ACC112 (cell line): ENCODE results near the gene ZNF223.
A peak's percentile ranks its signal among the peaks of the same experiment; 100 is the strongest.

Experiments used
- H2AFZ ChIP-seq: fragments of 200-600 bp; sonication (generic); one replicate; pipeline ENCODE4 v1.6.0; 2017; ENCODE audit warnings: antibody characterized with exemption, low read length; ENCODE audit not compliant: unreplicated experiment
- H3K27ac ChIP-seq: fragments of 200-600 bp; sonication (generic); 2 replicates; pipeline ENCODE4 v1.5.1; 2014; ENCODE audit warnings: low read depth, mild to moderate bottlenecking, antibody characterized with exemption, low read length, moderate library complexity
- H3K27me3 ChIP-seq: fragments of 200-600 bp; sonication (generic); 2 replicates; pipeline ENCODE4 v1.6.1; 2014; ENCODE audit warnings: mild to moderate bottlenecking, antibody characterized with exemption, low read length, moderate library complexity, mixed read lengths; ENCODE audit not compliant: insufficient read depth
- H3K36me3 ChIP-seq: fragments of 200-600 bp; sonication (generic); 2 replicates; pipeline ENCODE4 v1.6.1; 2016; ENCODE audit warnings: mild to moderate bottlenecking, antibody characterized with exemption, low read length, moderate library complexity, mixed read lengths; ENCODE audit not compliant: insufficient read depth
- H3K4me1 ChIP-seq: fragments of 200-600 bp; sonication (generic); one replicate; pipeline ENCODE4 v1.6.1; 2016; ENCODE audit warnings: low read length, mixed read lengths; ENCODE audit not compliant: insufficient read depth, unreplicated experiment, control insufficient read depth
- H3K4me3 ChIP-seq: fragments of 200-600 bp; sonication (generic); 2 replicates; pipeline ENCODE4 v1.5.1; 2014; ENCODE audit warnings: mild to moderate bottlenecking, low read depth, low read length
- H3K79me2 ChIP-seq: fragments of 200-600 bp; sonication (generic); one replicate; pipeline ENCODE4 v1.6.0; 2016; ENCODE audit warnings: low read length; ENCODE audit not compliant: control insufficient read depth, unreplicated experiment, insufficient read depth

Gene ZNF223

GRCh38 chr19:44071824-44072542 is 20.1 kb downstream of the ZNF223 start, which contains the start of gene ZNF284:
Gene ZNF284 (plus strand): TSS chr19:44072159. CDS start chr19:44076390, 4,231 bp downstream.
- Histone ChIP-seq H3K4me3 (peak within 1 kb of the TSS; percentile 96), H2AFZ (peak within 1 kb of the TSS; percentile 97), H3K79me2 (no peaks in the 10 kb centered on the region), H3K27me3 (no peaks in the 10 kb centered on the region), H3K27ac (peak within 1 kb of the TSS; percentile 6; the same call in 1 of the 2 replicates), H3K4me1 (peaks cover 5% of the 10 kb centered on the region), H3K36me3 (peaks cover 7% of the 10 kb centered on the region; the same call in 1 of the 2 replicates)

DNA sequence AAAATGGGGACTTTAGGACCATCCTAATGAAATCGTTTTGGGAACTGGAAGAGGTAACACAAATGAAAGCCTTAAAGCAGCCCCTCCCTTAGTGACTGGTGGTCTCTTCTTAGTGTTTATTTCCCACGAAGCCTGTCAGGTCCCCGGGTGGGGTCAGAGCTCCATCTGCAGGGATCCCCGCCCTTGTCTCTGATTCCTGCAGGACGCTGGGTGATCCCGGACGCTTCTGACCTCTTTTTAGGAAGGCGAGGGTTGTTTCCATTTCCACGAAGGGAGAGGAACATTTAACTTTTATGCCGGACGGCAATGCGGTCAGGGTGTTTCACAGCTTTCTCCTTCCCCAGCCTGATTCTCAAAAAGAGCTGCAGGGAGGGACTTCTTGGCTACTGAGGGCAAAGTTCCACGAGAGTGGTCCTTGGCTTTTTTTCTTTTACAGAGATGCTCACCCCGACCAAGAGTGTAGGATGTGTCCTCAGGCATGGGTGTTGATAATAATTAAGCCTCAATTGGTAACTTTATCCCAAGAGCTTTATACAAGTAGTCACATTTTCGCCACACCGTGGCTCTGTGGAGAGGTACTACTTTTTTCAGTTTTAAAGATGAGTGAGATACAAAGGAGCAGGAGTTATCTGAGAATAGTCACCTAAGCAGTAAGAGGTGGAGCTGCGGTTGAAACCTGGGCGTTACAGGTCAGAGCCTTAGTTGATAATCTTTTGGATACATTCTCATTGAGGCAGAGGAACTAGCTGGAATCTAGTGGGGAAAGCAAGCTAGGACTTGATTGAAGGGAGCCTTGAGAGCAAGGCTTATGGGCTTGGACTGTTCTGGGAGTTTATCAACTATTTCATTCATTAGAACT is 20.9 kb downstream of the ZNF223 start:
- H3K36me3 ChIP-seq, result no peaks in the 10 kb centered on the region; the same call in 1 of the 2 replicates
- no peaks in the 10 kb centered on the region for H3K79me2 ChIP-seq
- peak overlapping the region; percentile 96 for H3K4me3 ChIP-seq
- no peak overlapping the region for H3K27ac ChIP-seq
- no peaks in the 10 kb centered on the region for H3K27me3 ChIP-seq
- H2AFZ ChIP-seq, result peak overlapping the region; percentile 97
- H3K4me1 ChIP-seq, result peaks cover 5% of the 10 kb centered on the region

- no peaks in the 10 kb centered on the region for H3K79me2 ChIP-seq
- H2AFZ ChIP-seq, result no peak overlapping the region
- H3K4me1 ChIP-seq, result peaks cover 5% of the 10 kb centered on the region
- H3K27me3 ChIP-seq, result no peaks in the 10 kb centered on the region
- no peaks in the 10 kb centered on the region; the same call in 1 of the 2 replicates for H3K36me3 ChIP-seq
- H3K4me3 ChIP-seq, result no peak overlapping the region
- H3K27ac ChIP-seq, result no peak overlapping the region
Measured at GRCh38 chr19:44076325-44076724, 24.5 kb downstream of the ZNF223 start.

DNA sequence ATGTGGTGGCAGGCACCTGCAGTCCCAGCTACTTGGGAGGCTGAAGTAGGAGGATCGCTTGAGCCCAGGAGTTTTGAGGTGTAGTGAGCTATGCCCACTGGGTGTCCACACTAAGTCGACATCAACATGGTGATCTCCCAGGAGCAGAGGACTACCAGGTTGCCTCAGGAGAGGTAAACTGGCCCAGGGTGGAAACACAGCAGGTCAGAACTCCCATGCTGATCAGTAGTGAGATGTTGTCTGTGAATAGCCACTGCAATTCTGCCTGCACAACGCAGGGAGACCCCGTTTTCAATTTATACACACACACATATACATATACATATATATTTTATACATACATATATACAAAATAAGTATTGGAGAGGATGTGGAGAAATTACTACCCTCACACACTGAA is 40.3 kb downstream of the ZNF223 start:
- Histone ChIP-seq H3K4me3 (no peak overlapping the region), H3K27me3 (no peaks in the 10 kb centered on the region), H2AFZ (no peak overlapping the region), H3K27ac (no peak overlapping the region), H3K4me1 (no peaks in the 10 kb centered on the region), H3K36me3 (peaks cover 5% of the 10 kb centered on the region; the same call in 1 of the 2 replicates), H3K79me2 (peaks cover 9% of the 10 kb centered on the region)

GRCh38 chr19:44093931-44094765 is 42.3 kb downstream of the ZNF223 start, which contains the start of gene ZNF224:
Gene ZNF224 (plus strand): TSS chr19:44094361. CDS start chr19:44097874, 3,513 bp downstream.
- H3K4me3 ChIP-seq, result peak within 1 kb of the TSS; percentile 97
- H3K27me3 ChIP-seq, result no peaks in the 10 kb centered on the region
- 0 out of 2 replicates have a peak within 1 kb of the TSS, but pooled peaks have one; percentile 18 for H3K27ac ChIP-seq
- peaks cover 9% of the 10 kb centered on the region for H3K79me2 ChIP-seq
- peaks cover 13% of the 10 kb centered on the region for H3K36me3 ChIP-seq
- peak within 1 kb of the TSS; percentile 94 for H2AFZ ChIP-seq
- no peaks in the 10 kb centered on the region for H3K4me1 ChIP-seq

DNA sequence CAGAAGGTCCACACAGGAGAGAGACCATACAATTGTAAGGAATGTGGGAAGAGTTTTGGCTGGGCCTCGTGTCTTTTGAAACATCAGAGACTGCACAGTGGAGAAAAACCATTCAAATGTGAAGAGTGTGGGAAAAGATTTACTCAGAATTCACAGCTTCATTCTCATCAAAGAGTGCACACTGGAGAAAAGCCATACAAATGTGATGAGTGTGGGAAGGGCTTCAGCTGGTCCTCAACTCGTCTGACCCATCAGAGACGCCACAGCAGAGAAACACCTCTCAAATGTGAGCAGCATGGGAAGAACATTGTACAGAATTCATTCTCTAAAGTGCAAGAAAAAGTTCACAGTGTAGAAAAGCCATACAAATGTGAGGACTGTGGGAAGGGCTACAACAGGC is 55.9 kb downstream of the ZNF223 start:
- Histone ChIP-seq H3K36me3 (peaks cover 55% of the 10 kb centered on the region), H3K4me3 (no peak overlapping the region), H3K27ac (no peak overlapping the region)

GRCh38 chr19:44109458-44109857 is 57.6 kb downstream of the ZNF223 start:
- Histone ChIP-seq H3K27ac (no peak overlapping the region), H2AFZ (no peak overlapping the region), H3K36me3 (peaks cover 40% of the 10 kb centered on the region), H3K27me3 (no peaks in the 10 kb centered on the region), H3K79me2 (peaks cover 7% of the 10 kb centered on the region), H3K4me3 (no peak overlapping the region), H3K4me1 (no peaks in the 10 kb centered on the region)

More for the DNA sequence above, 55.9 kb downstream of the ZNF223 start:
- Histone ChIP-seq H2AFZ (no peak overlapping the region), H3K4me1 (no peaks in the 10 kb centered on the region), H3K27me3 (no peaks in the 10 kb centered on the region), H3K79me2 (no peaks in the 10 kb centered on the region)

GRCh38 chr19:44111910-44112463 is 60.2 kb downstream of the ZNF223 start:
- peak overlapping the region; percentile 75 for H2AFZ ChIP-seq

GRCh38 chr19:44112802-44113137 is 60.9 kb downstream of the ZNF223 start:
- peak overlapping the region; percentile 64 for H3K27ac ChIP-seq
- no peaks in the 10 kb centered on the region for H3K4me1 ChIP-seq
- peak overlapping the region; percentile 100 for H3K4me3 ChIP-seq
- H3K79me2 ChIP-seq, result peaks cover 10% of the 10 kb centered on the region
- peaks cover 25% of the 10 kb centered on the region for H3K36me3 ChIP-seq
- no peaks in the 10 kb centered on the region for H3K27me3 ChIP-seq
- H2AFZ ChIP-seq, result peak overlapping the region; percentile 69

More at GRCh38 chr19:44111910-44112463, 60.2 kb downstream of the ZNF223 start:
- Histone ChIP-seq H3K27me3 (no peaks in the 10 kb centered on the region), H3K27ac (peak overlapping the region; percentile 64), H3K4me1 (no peaks in the 10 kb centered on the region), H3K79me2 (peaks cover 10% of the 10 kb centered on the region), H3K36me3 (peaks cover 28% of the 10 kb centered on the region), H3K4me3 (peak overlapping the region; percentile 100)
